NT2/D1 (cell line): ENCODE results near the gene HS3ST6.

Source experiments
- SUZ12 ChIP-seq: IDR thresholded peaks from 2 replicates; pipeline ENCODE4 v1.6.1; 2011; ENCODE audit not compliant: insufficient read length, insufficient read depth; ENCODE audit errors: extremely low read depth
- ZNF274 ChIP-seq: IDR thresholded peaks from 2 replicates; pipeline ENCODE4 v1.6.1; 2011; ENCODE audit warnings: mild to moderate bottlenecking, low read depth, low read length

- TF ChIP-seq ZNF274 (no peak), SUZ12 (no peak)
Observed at GRCh38 chr16:1865902-1866690, 52.1 kb downstream of the HS3ST6 start.
